ENCODE measurements around the gene RAI1.

The RAI1 gene

GRCh38 chr17:17824783-17825614 is 143.7 kb downstream of the RAI1 start:
- Histone ChIP-seq H3K4me1 (ENCODE audit: control insufficient read depth, insufficient read depth, low read length) (peaks cover 54% of the 10 kb centered on the region), H3K9ac (ENCODE audit: low read length) (peak overlapping the region; percentile 82), H3K9me3 (ENCODE audit: control insufficient read depth, low read length) (no peaks in the 10 kb centered on the region), H3K4me3 (ENCODE audit: low read length) (peak overlapping the region; percentile 77), H3K27me3 (replicated peaks; ENCODE audit: control insufficient read depth, insufficient read depth, low read length) (no peaks in the 10 kb centered on the region), H3K36me3 (ENCODE audit: control insufficient read depth, insufficient read depth, low read length, severe bottlenecking) (peaks cover 19% of the 10 kb centered on the region)
- no peak for DNase-seq (ENCODE audit: low read depth)

GRCh38 chr17:17826342-17826713 is 145.1 kb downstream of the RAI1 start:
- no peak overlapping the region for H3K9ac ChIP-seq (ENCODE audit: low read length)
- DNase-seq (ENCODE audit: low read depth), result no peak
- H3K27me3 ChIP-seq (replicated peaks; ENCODE audit: control insufficient read depth, insufficient read depth, low read length), result no peaks in the 10 kb centered on the region
- H3K4me1 ChIP-seq (ENCODE audit: control insufficient read depth, insufficient read depth, low read length), result peaks cover 49% of the 10 kb centered on the region
- H3K9me3 ChIP-seq (ENCODE audit: control insufficient read depth, low read length), result no peaks in the 10 kb centered on the region
- no peak overlapping the region for H3K4me3 ChIP-seq (ENCODE audit: low read length)
- H3K36me3 ChIP-seq (ENCODE audit: control insufficient read depth, insufficient read depth, low read length, severe bottlenecking), result peaks cover 7% of the 10 kb centered on the region

GRCh38 chr17:17826942-17827785 is 145.9 kb downstream of the RAI1 start:
- DNase-seq (ENCODE audit: low read depth), result no peak
- no peak overlapping the region for H3K4me3 ChIP-seq (ENCODE audit: low read length)
- peaks cover 6% of the 10 kb centered on the region for H3K36me3 ChIP-seq (ENCODE audit: control insufficient read depth, insufficient read depth, low read length, severe bottlenecking)
- H3K4me1 ChIP-seq (ENCODE audit: control insufficient read depth, insufficient read depth, low read length), result peaks cover 50% of the 10 kb centered on the region
- H3K9me3 ChIP-seq (ENCODE audit: control insufficient read depth, low read length), result no peaks in the 10 kb centered on the region
- H3K9ac ChIP-seq (ENCODE audit: low read length), result no peak overlapping the region
- H3K27me3 ChIP-seq (replicated peaks; ENCODE audit: control insufficient read depth, insufficient read depth, low read length), result no peaks in the 10 kb centered on the region

- peaks cover 6% of the 10 kb centered on the region for H3K36me3 ChIP-seq (ENCODE audit: control insufficient read depth, insufficient read depth, low read length, severe bottlenecking)
- no peak for DNase-seq (ENCODE audit: low read depth)
- H3K27me3 ChIP-seq (replicated peaks; ENCODE audit: control insufficient read depth, insufficient read depth, low read length), result no peaks in the 10 kb centered on the region
- H3K9me3 ChIP-seq (ENCODE audit: control insufficient read depth, low read length), result no peaks in the 10 kb centered on the region
- peaks cover 44% of the 10 kb centered on the region for H3K4me1 ChIP-seq (ENCODE audit: control insufficient read depth, insufficient read depth, low read length)
- H3K9ac ChIP-seq (ENCODE audit: low read length), result no peak overlapping the region
- H3K4me3 ChIP-seq (ENCODE audit: low read length), result no peak overlapping the region
These were observed 146.8 kb downstream of the RAI1 start for GRCh38 chr17:17827826-17828621.

GRCh38 chr17:17830269-17830567 is 149.0 kb downstream of the RAI1 start:
- Histone ChIP-seq H3K27me3 (replicated peaks; ENCODE audit: control insufficient read depth, insufficient read depth, low read length) (no peaks in the 10 kb centered on the region), H3K36me3 (ENCODE audit: control insufficient read depth, insufficient read depth, low read length, severe bottlenecking) (peaks cover 6% of the 10 kb centered on the region), H3K4me3 (ENCODE audit: low read length) (no peak overlapping the region), H3K4me1 (ENCODE audit: control insufficient read depth, insufficient read depth, low read length) (peaks cover 36% of the 10 kb centered on the region), H3K9me3 (ENCODE audit: control insufficient read depth, low read length) (no peaks in the 10 kb centered on the region), H3K9ac (ENCODE audit: low read length) (no peak overlapping the region)
- DNase-seq (ENCODE audit: low read depth), result no peak

- no peak overlapping the region for H3K4me3 ChIP-seq (ENCODE audit: low read length)
These were observed 149.5 kb downstream of the RAI1 start for GRCh38 chr17:17830740-17831207.

GRCh38 chr17:17831208-17832031 is 150.2 kb downstream of the RAI1 start:
- no peaks in the 10 kb centered on the region for H3K27me3 ChIP-seq (replicated peaks; ENCODE audit: control insufficient read depth, insufficient read depth, low read length)
- H3K4me3 ChIP-seq (ENCODE audit: low read length), result no peak overlapping the region
- H3K9ac ChIP-seq (ENCODE audit: low read length), result peak overlapping the region; percentile 1
- H3K4me1 ChIP-seq (ENCODE audit: control insufficient read depth, insufficient read depth, low read length), result peaks cover 37% of the 10 kb centered on the region
- peaks cover 6% of the 10 kb centered on the region for H3K36me3 ChIP-seq (ENCODE audit: control insufficient read depth, insufficient read depth, low read length, severe bottlenecking)
- DNase-seq (ENCODE audit: low read depth), result no peak
- H3K9me3 ChIP-seq (ENCODE audit: control insufficient read depth, low read length), result no peaks in the 10 kb centered on the region

More at GRCh38 chr17:17830740-17831207, 149.5 kb downstream of the RAI1 start:
- Histone ChIP-seq H3K9ac (ENCODE audit: low read length) (peak overlapping the region; percentile 1), H3K27me3 (replicated peaks; ENCODE audit: control insufficient read depth, insufficient read depth, low read length) (no peaks in the 10 kb centered on the region), H3K4me1 (ENCODE audit: control insufficient read depth, insufficient read depth, low read length) (peaks cover 38% of the 10 kb centered on the region), H3K36me3 (ENCODE audit: control insufficient read depth, insufficient read depth, low read length, severe bottlenecking) (peaks cover 6% of the 10 kb centered on the region), H3K9me3 (ENCODE audit: control insufficient read depth, low read length) (no peaks in the 10 kb centered on the region)
- DNase-seq (ENCODE audit: low read depth), result no peak

- no peaks in the 10 kb centered on the region for H3K9me3 ChIP-seq (ENCODE audit: control insufficient read depth, low read length)
- peaks cover 38% of the 10 kb centered on the region for H3K4me1 ChIP-seq (ENCODE audit: control insufficient read depth, insufficient read depth, low read length)
- peaks cover 2% of the 10 kb centered on the region for H3K36me3 ChIP-seq (ENCODE audit: control insufficient read depth, insufficient read depth, low read length, severe bottlenecking)
- DNase-seq (ENCODE audit: low read depth), result no peak
- no peak overlapping the region for H3K4me3 ChIP-seq (ENCODE audit: low read length)
- H3K9ac ChIP-seq (ENCODE audit: low read length), result no peak overlapping the region
- no peaks in the 10 kb centered on the region for H3K27me3 ChIP-seq (replicated peaks; ENCODE audit: control insufficient read depth, insufficient read depth, low read length)
These were observed 150.7 kb downstream of the RAI1 start for GRCh38 chr17:17832032-17832363.

- no peaks in the 10 kb centered on the region for H3K27me3 ChIP-seq (replicated peaks; ENCODE audit: control insufficient read depth, insufficient read depth, low read length)
- H3K36me3 ChIP-seq (ENCODE audit: control insufficient read depth, insufficient read depth, low read length, severe bottlenecking), result no peaks in the 10 kb centered on the region
- peak overlapping the region; percentile 10 for H3K9ac ChIP-seq (ENCODE audit: low read length)
- DNase-seq (ENCODE audit: low read depth), result no peak
- peaks cover 55% of the 10 kb centered on the region for H3K4me1 ChIP-seq (ENCODE audit: control insufficient read depth, insufficient read depth, low read length)
- H3K9me3 ChIP-seq (ENCODE audit: control insufficient read depth, low read length), result no peaks in the 10 kb centered on the region
- no peak overlapping the region for H3K4me3 ChIP-seq (ENCODE audit: low read length)
These were observed 152.6 kb downstream of the RAI1 start for GRCh38 chr17:17833658-17834357.

- H3K4me3 ChIP-seq (ENCODE audit: low read length), result peak overlapping the region; percentile 90
- DNase-seq (ENCODE audit: low read depth), result no peak
- H3K4me1 ChIP-seq (ENCODE audit: control insufficient read depth, insufficient read depth, low read length), result peaks cover 66% of the 10 kb centered on the region
- no peaks in the 10 kb centered on the region for H3K9me3 ChIP-seq (ENCODE audit: control insufficient read depth, low read length)
- H3K36me3 ChIP-seq (ENCODE audit: control insufficient read depth, insufficient read depth, low read length, severe bottlenecking), result no peaks in the 10 kb centered on the region
- H3K27me3 ChIP-seq (replicated peaks; ENCODE audit: control insufficient read depth, insufficient read depth, low read length), result no peaks in the 10 kb centered on the region
- H3K9ac ChIP-seq (ENCODE audit: low read length), result peak overlapping the region; percentile 94
These were observed 153.7 kb downstream of the RAI1 start for GRCh38 chr17:17834974-17835373.
